GM19397 (cell line): ENCODE measurements around the gene ADAD2.

ENCODE experiments used
- ATAC-seq: cut with Tn5 transposase; IDR thresholded peaks from one replicate; pipeline ENCODE4 v1.9.1; 2021; ENCODE audit warnings: mild to moderate bottlenecking, moderate library complexity; ENCODE audit not compliant: unreplicated experiment

Gene ADAD2

GRCh38 chr16:84176192-84177053 is 14.5 kb upstream of the ADAD2 start:
- ATAC-seq = no peak

GRCh38 chr16:84177741-84178073 is 13.2 kb upstream of the ADAD2 start:
- ATAC-seq = no peak

- ATAC-seq = no peak
Measured at GRCh38 chr16:84178146-84178765, 12.7 kb upstream of the ADAD2 start.

GRCh38 chr16:84178892-84179611 is 11.9 kb upstream of the ADAD2 start:
- ATAC-seq = no peak

GRCh38 chr16:84179612-84180320 is 11.2 kb upstream of the ADAD2 start:
- no peak for ATAC-seq

GRCh38 chr16:84180519-84181140 is 10.3 kb upstream of the ADAD2 start:
- no peak for ATAC-seq

- ATAC-seq = no peak
Measured at GRCh38 chr16:84181144-84181915, 9.6 kb upstream of the ADAD2 start.

GRCh38 chr16:84182104-84182503 is 8.9 kb upstream of the ADAD2 start:
- ATAC-seq = no peak

GRCh38 chr16:84182680-84183571 is 8.0 kb upstream of the ADAD2 start:
- no peak for ATAC-seq

- no peak for ATAC-seq
Measured at GRCh38 chr16:84183572-84183875, 7.4 kb upstream of the ADAD2 start.

- ATAC-seq = no peak
Measured at GRCh38 chr16:84183911-84184591, 6.9 kb upstream of the ADAD2 start.

GRCh38 chr16:84184775-84185174 is 6.2 kb upstream of the ADAD2 start:
- no peak for ATAC-seq

- ATAC-seq = peak; percentile 94
Measured at GRCh38 chr16:84186685-84187437, 4.1 kb upstream of the ADAD2 start, which contains the start of gene TAF1C. Gene TAF1C (minus strand): TSS chr16:84187057. CDS start chr16:84184988, 2,069 bp downstream.

GRCh38 chr16:84191466-84191865 is 509 bp downstream of the ADAD2 start:
- no peak for ATAC-seq

- no peak for ATAC-seq
Measured at GRCh38 chr16:84193480-84193879, 2.5 kb downstream of the ADAD2 start.

- ATAC-seq = no peak
Measured at GRCh38 chr16:84194018-84194417, 3.1 kb downstream of the ADAD2 start.

- ATAC-seq = no peak
Measured at GRCh38 chr16:84194470-84195200, 3.7 kb downstream of the ADAD2 start.
